Osteoblast (primary cell): ENCODE results near the gene RTEL1. TPM values are rescaled to one million over a fixed set of nuclear protein-coding genes. Genes with fewer than 3 reads are reported as not detected.
"Not testable (repeated sequence)": the region's sequence is repeated elsewhere in the genome, so short reads cannot be mapped to it uniquely, and the experiment has no call there.

Source experiments
- DNase-seq: peaks from one replicate; pipeline ENCODE4 v3.0.0; 2011; ENCODE audit warnings: low spot score, mixed read lengths; ENCODE audit not compliant: insufficient read length; ENCODE audit errors: missing footprints
- H2AFZ ChIP-seq: 2 replicates; pipeline ENCODE4 v1.6.0; 2011; ENCODE audit warnings: mild to moderate bottlenecking, low read length
- H3K27ac ChIP-seq: 2 replicates; pipeline ENCODE4 v1.5.1; 2011; ENCODE audit warnings: mild to moderate bottlenecking, low read depth, low read length, moderate library complexity
- H3K27me3 ChIP-seq: 2 replicates; pipeline ENCODE4 v1.6.0; 2012; ENCODE audit warnings: mild to moderate bottlenecking, control low read depth, inconsistent platforms, low read length, moderate library complexity; ENCODE audit not compliant: insufficient read depth
- H3K36me3 ChIP-seq: 2 replicates; pipeline ENCODE4 v1.5.1; 2011; ENCODE audit warnings: mild to moderate bottlenecking, low read length, control low read depth, moderate library complexity; ENCODE audit not compliant: insufficient read depth
- H3K4me1 ChIP-seq: 2 replicates; pipeline ENCODE4 v1.5.1; 2011; ENCODE audit warnings: mild to moderate bottlenecking, low read length, control low read depth, moderate library complexity; ENCODE audit not compliant: insufficient read depth
- H3K4me2 ChIP-seq: 2 replicates; pipeline ENCODE4 v1.6.0; 2011; ENCODE audit warnings: mild to moderate bottlenecking, low read length; ENCODE audit not compliant: insufficient read depth
- H3K4me3 ChIP-seq: fragments of 200-600 bp; sonication (generic); 3 replicates; pipeline ENCODE4 v1.5.1; 2012; ENCODE audit warnings: mild to moderate bottlenecking, low read length, inconsistent platforms; ENCODE audit not compliant: insufficient read depth
- H3K79me2 ChIP-seq: 2 replicates; pipeline ENCODE4 v1.6.0; 2012; ENCODE audit warnings: mild to moderate bottlenecking, low read length, control low read depth, inconsistent platforms; ENCODE audit not compliant: insufficient read depth
- H3K9me3 ChIP-seq: 2 replicates; pipeline ENCODE4 v1.5.1; 2011; ENCODE audit warnings: low read depth, low read length, control low read depth
- H4K20me1 ChIP-seq: 2 replicates; pipeline ENCODE4 v1.6.0; 2012; ENCODE audit warnings: mild to moderate bottlenecking, low read length, control low read depth; ENCODE audit not compliant: insufficient read depth
- total RNA-seq: library from RNA; depleted of rRNA; stranded (reverse); fragments of >200 nt; gene quantifications from 2 replicates; pipeline ENCODE4 v1.2.3, GENCODE V29; 2012
- TF ChIP-seq, protein P1 (sequence below): IDR thresholded peaks from 2 replicates; pipeline ENCODE4 v1.5.1; 2011; ENCODE audit warnings: mild to moderate bottlenecking, low read depth, low read length, moderate library complexity; ENCODE audit errors: extremely low read depth

Gene RTEL1
- total RNA-seq, 1 donor: 10.9 TPM

DNA sequence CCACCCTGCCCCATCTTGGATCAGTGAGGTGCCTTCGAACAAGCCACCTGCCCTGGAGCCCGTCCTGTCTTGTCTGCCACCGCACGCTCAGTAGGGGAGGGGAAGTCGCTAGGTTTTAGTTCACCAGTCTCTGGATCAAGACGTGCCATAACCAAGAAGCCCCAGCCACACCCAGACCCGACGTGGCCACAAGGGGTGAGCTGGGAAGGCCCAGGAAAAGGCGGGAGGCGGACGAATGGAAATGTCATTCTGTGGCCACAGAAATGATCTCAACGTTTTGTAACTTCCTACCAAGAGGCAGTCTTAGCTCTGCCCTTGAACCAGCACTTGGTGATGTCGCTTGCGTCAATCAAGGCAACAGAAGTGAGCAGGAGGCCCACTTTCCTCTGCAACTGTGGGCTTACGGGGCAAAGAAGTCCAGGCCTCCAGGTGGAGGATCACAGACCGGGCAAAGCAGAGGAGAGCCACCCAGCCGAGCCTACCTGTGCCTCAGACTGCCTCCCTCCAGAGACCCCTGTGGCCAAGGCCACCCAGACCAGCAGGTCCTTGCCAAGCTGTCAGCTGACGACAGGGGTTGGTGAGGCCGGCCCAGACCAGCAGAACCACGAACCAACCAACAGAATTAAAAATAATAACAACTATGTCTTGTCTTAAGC is 45.7 kb upstream of the RTEL1 start:
- peaks cover 21% of the 10 kb centered on the region for H3K36me3 ChIP-seq
- H3K4me1 ChIP-seq: peaks cover 8% of the 10 kb centered on the region
- peaks cover 17% of the 10 kb centered on the region for H4K20me1 ChIP-seq
- H3K27me3 ChIP-seq: no peaks in the 10 kb centered on the region
- no peak overlapping the region for H3K4me3 ChIP-seq
- DNase-seq: peak; percentile 85
- peaks cover 43% of the 10 kb centered on the region for H3K79me2 ChIP-seq
- no peak overlapping the region for H2AFZ ChIP-seq
- TF ChIP-seq, protein P1, sequence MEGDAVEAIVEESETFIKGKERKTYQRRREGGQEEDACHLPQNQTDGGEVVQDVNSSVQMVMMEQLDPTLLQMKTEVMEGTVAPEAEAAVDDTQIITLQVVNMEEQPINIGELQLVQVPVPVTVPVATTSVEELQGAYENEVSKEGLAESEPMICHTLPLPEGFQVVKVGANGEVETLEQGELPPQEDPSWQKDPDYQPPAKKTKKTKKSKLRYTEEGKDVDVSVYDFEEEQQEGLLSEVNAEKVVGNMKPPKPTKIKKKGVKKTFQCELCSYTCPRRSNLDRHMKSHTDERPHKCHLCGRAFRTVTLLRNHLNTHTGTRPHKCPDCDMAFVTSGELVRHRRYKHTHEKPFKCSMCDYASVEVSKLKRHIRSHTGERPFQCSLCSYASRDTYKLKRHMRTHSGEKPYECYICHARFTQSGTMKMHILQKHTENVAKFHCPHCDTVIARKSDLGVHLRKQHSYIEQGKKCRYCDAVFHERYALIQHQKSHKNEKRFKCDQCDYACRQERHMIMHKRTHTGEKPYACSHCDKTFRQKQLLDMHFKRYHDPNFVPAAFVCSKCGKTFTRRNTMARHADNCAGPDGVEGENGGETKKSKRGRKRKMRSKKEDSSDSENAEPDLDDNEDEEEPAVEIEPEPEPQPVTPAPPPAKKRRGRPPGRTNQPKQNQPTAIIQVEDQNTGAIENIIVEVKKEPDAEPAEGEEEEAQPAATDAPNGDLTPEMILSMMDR: peak; percentile 7
- peak overlapping the region; percentile 41 for H3K27ac ChIP-seq
- H3K4me2 ChIP-seq: no peak overlapping the region
- H3K9me3 ChIP-seq: no peaks in the 10 kb centered on the region

GRCh38 chr20:63613863-63614594 is 44.1 kb upstream of the RTEL1 start:
- peaks cover 21% of the 10 kb centered on the region for H3K36me3 ChIP-seq

DNA sequence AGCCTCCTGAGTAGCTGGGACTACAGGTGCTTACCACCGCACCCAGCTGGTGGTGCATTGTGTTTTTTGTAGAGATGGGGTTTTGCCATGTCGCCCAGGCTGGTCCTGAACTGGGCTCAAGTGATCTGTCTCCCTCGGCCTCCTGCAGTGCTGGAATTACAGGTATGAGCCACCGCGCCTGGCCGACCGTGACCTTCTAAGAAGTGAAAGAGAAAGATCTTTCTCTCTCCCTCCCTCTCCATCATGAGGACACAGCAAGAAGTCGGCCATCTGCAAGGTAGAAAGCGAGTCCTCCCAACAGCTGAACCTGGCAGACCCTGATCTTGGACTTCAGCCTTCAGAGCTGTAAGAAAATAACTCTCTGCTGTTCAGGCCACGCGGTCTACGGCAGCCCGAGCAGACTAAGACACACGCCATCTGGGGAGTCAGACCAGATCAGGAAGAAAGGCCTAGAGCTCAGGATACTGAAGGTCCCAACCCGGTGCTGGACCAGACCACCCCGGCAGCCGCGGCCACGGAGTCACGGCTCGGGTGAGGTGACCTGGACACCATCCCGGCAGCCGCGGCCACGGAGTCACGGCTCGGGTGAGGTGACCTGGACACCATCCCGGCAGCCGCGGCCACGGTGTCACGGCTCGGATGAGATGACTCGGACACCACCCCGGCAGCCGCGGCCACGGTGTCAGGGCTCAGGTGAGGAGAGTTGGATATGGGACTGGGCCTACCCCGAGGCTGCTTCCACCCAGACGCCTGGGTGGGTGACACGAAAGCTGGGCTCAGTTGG is 40.8 kb upstream of the RTEL1 start:
- Histone ChIP-seq H3K4me1 (peaks cover 8% of the 10 kb centered on the region), H3K27me3 (no peaks in the 10 kb centered on the region), H3K4me2 (no peak overlapping the region), H3K4me3 (no peak overlapping the region), H3K27ac (no peak overlapping the region), H4K20me1 (peaks cover 30% of the 10 kb centered on the region), H2AFZ (no peak overlapping the region), H3K79me2 (peaks cover 62% of the 10 kb centered on the region), H3K36me3 (peaks cover 21% of the 10 kb centered on the region), H3K9me3 (no peaks in the 10 kb centered on the region)
- peak; percentile 65 for DNase-seq
- TF ChIP-seq, protein P1: no peak

More at GRCh38 chr20:63613863-63614594, 44.1 kb upstream of the RTEL1 start:
- not testable (repeated sequence) for H3K4me1 ChIP-seq, H3K9me3 ChIP-seq, H2AFZ ChIP-seq, H3K27me3 ChIP-seq, H3K4me3 ChIP-seq, H3K4me2 ChIP-seq, H3K27ac ChIP-seq
- peak; percentile 26 for DNase-seq
- peaks cover 23% of the 10 kb centered on the region for H4K20me1 ChIP-seq
- H3K79me2 ChIP-seq: peaks cover 51% of the 10 kb centered on the region
- TF ChIP-seq, protein P1: peak; percentile 31
